ENCODE measurements around the gene AHDC1. TPM values are rescaled to one million over a fixed set of nuclear protein-coding genes. Genes with fewer than 3 reads are reported as not detected.

Gene AHDC1
- total and polyA plus RNA-seq, 12 donors = 17.0 to 53.1 (median 40.7) TPM

GRCh38 chr1:27609210-27609555 is 5.2 kb upstream of the AHDC1 start:
- Histone ChIP-seq H3K27ac (no peak overlapping the region), H3K36me3 (peaks cover 0 to 26% (median 0%) of the 10 kb centered on the region in 9 donors), H3K4me1 (peaks cover 0 to 48% (median 25%) of the 10 kb centered on the region in 9 donors), H3K9me3 (no peaks in the 10 kb centered on the region), H3K4me3 (no peak overlapping the region), H3K27me3 (no peaks in the 10 kb centered on the region)
- intact Hi-C loops (cut with DNase I) = loop anchor here in 9 of 10 donors (1.0 to 10.0 kb wide), 12 partner anchors 54 to 314 kb away; partner anchors contain the start of genes GPR3 (in 1 of the 9) and WASF2 (in 1 of the 9)
- ATAC-seq (peak in 1 of 8 donors; percentile 4), DNase-seq (no peak)
- no peak for TF ChIP-seq CTCF (IDR thresholded peaks at IDR 0.05)
- WGBS, 2 donors = 57 to 61% methylated on average over 3 of the region's 3 CpGs

GRCh38 chr1:27607239-27607804 is 3.4 kb upstream of the AHDC1 start:
- ATAC-seq (no peak), DNase-seq (no peak)
- intact Hi-C loops (cut with DNase I) = loop anchor here in 9 of 10 donors (2.0 to 10.0 kb wide), 12 partner anchors 55 to 313 kb away; partner anchors contain the start of genes GPR3 (in 1 of the 9) and WASF2 (in 1 of the 9)
- H3K36me3 ChIP-seq = peaks cover 0 to 8% (median 0%) of the 10 kb centered on the region in 9 donors
- no peak overlapping the region for H3K4me3 ChIP-seq
- peak overlapping the region in 1 of 10 donors; percentile 51 for H3K27ac ChIP-seq
- 66 to 67% methylated on average over 11 of the region's 11 CpGs for WGBS, 2 donors
- TF ChIP-seq CTCF (IDR thresholded peaks at IDR 0.05) = no peak
- peaks cover under 1 to 48% (median 26%) of the 10 kb centered on the region in 9 donors for H3K4me1 ChIP-seq
- no peaks in the 10 kb centered on the region for H3K27me3 ChIP-seq
- no peaks in the 10 kb centered on the region for H3K9me3 ChIP-seq

GRCh38 chr1:27606708-27607238 is 2.8 kb upstream of the AHDC1 start:
- Histone ChIP-seq H3K27ac (peak overlapping the region in 1 of 10 donors; percentile 51), H3K9me3 (no peaks in the 10 kb centered on the region), H3K4me1 (peaks cover 5 to 54% (median 29%) of the 10 kb centered on the region in 9 donors), H3K27me3 (peaks cover 0 to 4% (median 0%) of the 10 kb centered on the region in 7 donors), H3K36me3 (peaks cover 0 to 3% (median 0%) of the 10 kb centered on the region in 9 donors), H3K4me3 (no peak overlapping the region)
- DNase-seq (no peak), ATAC-seq (no peak)
- intact Hi-C loops (cut with DNase I) = loop anchor here (1.0 to 10.0 kb wide), 15 partner anchors 56 to 312 kb away; partner anchors contain the start of genes GPR3 (in 1 of the 10) and WASF2 (in 1 of the 10)
- peak in 1 of 9 donors; percentile 12 for TF ChIP-seq CTCF (IDR thresholded peaks at IDR 0.05)
- WGBS, 2 donors = 72 to 82% methylated on average over 3 of the region's 3 CpGs

- peak in 1 of 8 donors; percentile 11 for ATAC-seq
- no peaks in the 10 kb centered on the region for H3K36me3 ChIP-seq
- peaks cover 0 to 4% (median 0%) of the 10 kb centered on the region in 7 donors for H3K27me3 ChIP-seq
- H3K9me3 ChIP-seq = no peaks in the 10 kb centered on the region
- intact Hi-C loops (cut with DNase I) = loop anchor here (1.0 to 10.0 kb wide), 19 partner anchors 57 to 311 kb away; partner anchors contain the start of genes GPR3 (in 1 of the 10) and WASF2 (in 1 of the 10)
- DNase-seq = peak in 1 of 2 donors; percentile 75
- 15 to 16% methylated on average over 11 of the region's 11 CpGs for WGBS, 2 donors
- H3K4me3 ChIP-seq = no peak overlapping the region
- H3K4me1 ChIP-seq = peaks cover 8 to 61% (median 36%) of the 10 kb centered on the region in 9 donors
- peak overlapping the region in 4 of 10 donors; percentile 97 to 99 (median 98) for H3K27ac ChIP-seq
- peak; percentile 84 to 94 (median 88) for TF ChIP-seq CTCF (IDR thresholded peaks at IDR 0.05)
Measured at GRCh38 chr1:27605796-27606707, 2.1 kb upstream of the AHDC1 start.
